Esophagus muscularis mucosa (tissue), 4 donors: Measurements from ENCODE around the gene PPP6R3. TPM values are rescaled to one million over a fixed set of nuclear protein-coding genes. Genes with fewer than 3 reads are reported as not detected.

Experiments used
- DNase-seq: peaks from one replicate; pipeline ENCODE4 v3.0.0-alpha.2; 2017; ENCODE audit errors: extremely low spot score
- H3K27ac ChIP-seq, 4 donors: fragments of 200-600 bp; sonication (generic); replicated peaks in 1 of 4; 1 replicate in 3 of 4; 2 replicates in 1 of 4; pipeline ENCODE4 v1.5.1; 2016 to 2019; ENCODE audit warnings: mild to moderate bottlenecking in 1 of 4
- H3K27me3 ChIP-seq, 4 donors: fragments of 200-600 bp; sonication (generic); one replicate each; pipeline versions ENCODE4 v1.5.1 to v1.6.0; 2016 to 2019
- H3K36me3 ChIP-seq, 4 donors: fragments of 200-600 bp; sonication (generic); one replicate each; pipeline ENCODE4 v1.5.1; 2016 to 2019
- H3K4me1 ChIP-seq, 4 donors: fragments of 200-600 bp; sonication (generic); one replicate each; pipeline ENCODE4 v1.5.1; 2016 to 2019
- H3K4me3 ChIP-seq, 4 donors: fragments of 200-600 bp; sonication (generic); 1 replicate in 2 of 4; 2 replicates in 2 of 4; pipeline ENCODE4 v1.5.1; 2016 to 2019; ENCODE audit warnings: mild to moderate bottlenecking in 4 of 4, moderate library complexity in 1 of 4
- H3K9me3 ChIP-seq, 4 donors: fragments of 200-600 bp; sonication (generic); 1 replicate in 3 of 4; 2 replicates in 1 of 4; pipeline ENCODE4 v1.5.1; 2016 to 2019
- CTCF ChIP-seq, 3 experiments: fragments of 200-600 bp in 2 of 3; fragments of 450-650 bp in 1 of 3; sonication (generic) in 2 of 3; IDR thresholded peaks; one replicate each; pipeline ENCODE4 v1.5.1; 2017 to 2019; ENCODE audit warnings: antibody characterized with exemption in 3 of 3, mild to moderate bottlenecking in 2 of 3, moderate library complexity in 1 of 3
- EP300 ChIP-seq: sonication (generic); formaldehyde crosslinking; IDR thresholded peaks from one replicate; pipeline ENCODE4 v1.6.1; 2017; ENCODE audit warnings: antibody characterized with exemption
- POLR2A ChIP-seq: fragments of 450-650 bp; IDR thresholded peaks from one replicate; pipeline ENCODE4 v1.6.1; 2017; ENCODE audit warnings: antibody characterized with exemption, moderate library complexity, mild to moderate bottlenecking, low read depth
- POLR2AphosphoS5 ChIP-seq, 2 donors: sonication (generic); formaldehyde crosslinking; IDR thresholded peaks; one replicate each; pipeline ENCODE4 v1.6.1; 2017; ENCODE audit warnings: antibody characterized with exemption in 2 of 2
- WGBS: methylation state at CpG from one replicate; pipeline ENCODE4 v1.1.5; 2018; 5-methylcytosine and 5-hydroxymethylcytosine counted together
- intact Hi-C: fragments of 100-400 bp; cut with DNase I; formaldehyde crosslinking; loops from one replicate; pipeline ENCODE4 v1.15.1; 2023
- total RNA-seq, 4 donors: library from RNA; depleted of rRNA; stranded (reverse); fragments of >200 nt; gene quantifications; one replicate each; pipeline versions ENCODE4 v1.1.0 to v1.2.1, GENCODE V29; 2016

PPP6R3 gene
- total RNA-seq, 4 donors from 2014 or later, result 106 to 132 (median 116) TPM

DNA sequence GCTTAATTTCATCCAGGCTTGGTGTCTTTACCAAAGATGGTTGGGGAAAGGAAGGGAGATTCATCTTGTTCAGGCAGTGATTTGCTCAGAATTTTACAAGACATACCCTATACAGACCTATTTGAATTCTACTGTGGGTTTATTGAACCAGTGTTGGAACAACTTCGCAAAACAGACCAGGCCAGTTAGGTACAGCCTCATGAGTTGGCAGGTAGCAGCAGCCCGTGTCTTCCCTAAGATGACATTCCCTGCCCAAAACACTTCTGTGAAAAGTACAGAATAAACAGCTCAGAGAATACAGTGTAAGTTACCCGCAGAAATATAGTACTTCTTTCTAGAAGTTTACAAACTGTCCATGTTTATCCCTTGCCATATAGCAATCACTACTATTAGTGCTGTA lies 121.3 kb downstream of the PPP6R3 start:
- intact Hi-C loops, result no loop called here
- no peak overlapping the region for H3K27ac ChIP-seq
- no peak overlapping the region for H3K4me3 ChIP-seq
- 76% methylated on average over 3 of the region's 3 CpGs for WGBS
- H3K9me3 ChIP-seq, result no peaks in the 10 kb centered on the region
- no peak for DNase-seq
- no peaks in the 10 kb centered on the region for H3K27me3 ChIP-seq
- TF ChIP-seq POLR2AphosphoS5 (IDR thresholded peaks at IDR 0.05) (no peak), EP300 (no peak), CTCF (IDR thresholded peaks at IDR 0.05) (no peak), POLR2A (no peak)
- H3K36me3 ChIP-seq, result peaks cover 14 to 70% (median 38%) of the 10 kb centered on the region in 4 donors
- H3K4me1 ChIP-seq, result peaks cover 30 to 39% (median 34%) of the 10 kb centered on the region in 4 donors

DNA sequence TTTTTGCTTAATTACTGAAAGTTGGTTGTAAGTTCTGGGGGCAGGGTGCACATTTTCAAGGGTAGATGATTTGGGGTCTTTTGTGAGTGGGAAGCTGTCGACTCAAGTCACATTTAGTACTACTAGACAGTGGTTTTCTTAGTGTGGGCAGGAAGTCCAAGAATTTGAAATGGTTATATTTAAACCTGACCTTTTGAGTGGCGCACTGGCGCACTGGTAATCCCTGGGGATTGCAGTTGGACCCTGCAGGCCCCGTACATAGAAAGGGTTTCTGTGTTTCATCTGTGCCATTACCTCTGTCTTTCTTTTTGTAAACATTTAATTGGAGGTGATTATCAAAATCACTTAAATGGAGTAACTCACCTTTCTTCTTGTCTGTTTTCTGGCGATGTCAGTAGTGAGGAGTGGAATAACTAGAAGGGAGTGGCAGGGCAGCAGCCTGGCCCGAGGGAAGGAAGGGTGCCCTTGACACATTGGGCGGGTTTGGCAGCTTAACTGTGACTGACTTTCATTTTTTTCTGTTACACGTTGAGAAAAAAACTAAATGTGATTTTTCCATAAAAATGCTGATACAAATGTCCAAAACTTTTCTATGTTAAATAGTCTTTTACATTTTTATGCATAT lies 122.0 kb downstream of the PPP6R3 start:
- TF ChIP-seq POLR2A, result no peak
- Histone ChIP-seq H3K36me3 (peaks cover 14 to 71% (median 40%) of the 10 kb centered on the region in 4 donors), H3K4me1 (peaks cover 30 to 37% (median 34%) of the 10 kb centered on the region in 4 donors), H3K27me3 (no peaks in the 10 kb centered on the region), H3K27ac (peak overlapping the region in 2 of 4 donors; percentile 1 to 13), H3K9me3 (no peaks in the 10 kb centered on the region), H3K4me3 (no peak overlapping the region)
- intact Hi-C loops, result no loop called here
- no peak for DNase-seq
- WGBS, result 52% methylated on average over 8 of the region's 8 CpGs

- no peak for DNase-seq
- TF ChIP-seq POLR2AphosphoS5 (IDR thresholded peaks at IDR 0.05), result no peak
- intact Hi-C loops, result no loop called here
- H3K4me1 ChIP-seq, result peaks cover 30 to 36% (median 32%) of the 10 kb centered on the region in 4 donors
- no peak overlapping the region for H3K27ac ChIP-seq
- no peaks in the 10 kb centered on the region for H3K9me3 ChIP-seq
- H3K27me3 ChIP-seq, result no peaks in the 10 kb centered on the region
- 61% methylated on average over 2 of the region's 2 CpGs for WGBS
- no peak overlapping the region for H3K4me3 ChIP-seq
- H3K36me3 ChIP-seq, result peaks cover 18 to 71% (median 43%) of the 10 kb centered on the region in 4 donors
Observed at GRCh38 chr11:68583041-68583446, 122.5 kb downstream of the PPP6R3 start.

GRCh38 chr11:68584097-68584496 lies 123.5 kb downstream of the PPP6R3 start:
- intact Hi-C loops, result no loop called here
- 74% methylated on average over 6 of the region's 6 CpGs for WGBS
- DNase-seq, result no peak
- Histone ChIP-seq H3K27me3 (no peaks in the 10 kb centered on the region), H3K27ac (no peak overlapping the region), H3K36me3 (peaks cover 11 to 71% (median 45%) of the 10 kb centered on the region in 4 donors), H3K4me1 (peaks cover 30 to 36% (median 31%) of the 10 kb centered on the region in 4 donors), H3K4me3 (no peak overlapping the region), H3K9me3 (no peaks in the 10 kb centered on the region)
- TF ChIP-seq EP300 (no peak), CTCF (IDR thresholded peaks at IDR 0.05) (peak; percentile 22 to 56 (median 36))

- no peak overlapping the region for H3K4me3 ChIP-seq
- peaks cover 30 to 36% (median 31%) of the 10 kb centered on the region in 4 donors for H3K4me1 ChIP-seq
- DNase-seq, result no peak
- WGBS, result 81% methylated on average over 6 of the region's 6 CpGs
- no peak overlapping the region for H3K27ac ChIP-seq
- no peaks in the 10 kb centered on the region for H3K9me3 ChIP-seq
- H3K36me3 ChIP-seq, result peaks cover 7 to 71% (median 47%) of the 10 kb centered on the region in 4 donors
- intact Hi-C loops, result no loop called here
- H3K27me3 ChIP-seq, result no peaks in the 10 kb centered on the region
- TF ChIP-seq POLR2A (no peak), POLR2AphosphoS5 (IDR thresholded peaks at IDR 0.05) (no peak), EP300 (no peak), CTCF (IDR thresholded peaks at IDR 0.05) (no peak)
Observed at GRCh38 chr11:68584991-68585524, 124.5 kb downstream of the PPP6R3 start.
